ENCODE measurements around the gene ARHGEF25.
"Not testable (repeated sequence)": the region's sequence is repeated elsewhere in the genome, so short reads cannot be mapped to it uniquely, and the experiment has no call there.

ARHGEF25 gene

GRCh38 chr12:57631566-57632072 is 20.4 kb downstream of the ARHGEF25 start:
- TF ChIP-seq CTCF (IDR thresholded peaks at IDR 0.05; ENCODE audit: low read depth, low read length, missing control alignments): no peak
- peaks cover 15% of the 10 kb centered on the region for H3K27me3 ChIP-seq (replicated peaks)
- in situ Hi-C loops (cut with HindIII; ENCODE audit: low pct_ligation_motif_present, low sequenced_read_pairs): no loop called here
- H3K36me3 ChIP-seq (replicated peaks): no peaks in the 10 kb centered on the region
- H3K27ac ChIP-seq: no peak overlapping the region
- no peak for DNase-seq
- H3K4me3 ChIP-seq (ENCODE audit: low read depth, low read length): peak overlapping the region; percentile 57

DNA sequence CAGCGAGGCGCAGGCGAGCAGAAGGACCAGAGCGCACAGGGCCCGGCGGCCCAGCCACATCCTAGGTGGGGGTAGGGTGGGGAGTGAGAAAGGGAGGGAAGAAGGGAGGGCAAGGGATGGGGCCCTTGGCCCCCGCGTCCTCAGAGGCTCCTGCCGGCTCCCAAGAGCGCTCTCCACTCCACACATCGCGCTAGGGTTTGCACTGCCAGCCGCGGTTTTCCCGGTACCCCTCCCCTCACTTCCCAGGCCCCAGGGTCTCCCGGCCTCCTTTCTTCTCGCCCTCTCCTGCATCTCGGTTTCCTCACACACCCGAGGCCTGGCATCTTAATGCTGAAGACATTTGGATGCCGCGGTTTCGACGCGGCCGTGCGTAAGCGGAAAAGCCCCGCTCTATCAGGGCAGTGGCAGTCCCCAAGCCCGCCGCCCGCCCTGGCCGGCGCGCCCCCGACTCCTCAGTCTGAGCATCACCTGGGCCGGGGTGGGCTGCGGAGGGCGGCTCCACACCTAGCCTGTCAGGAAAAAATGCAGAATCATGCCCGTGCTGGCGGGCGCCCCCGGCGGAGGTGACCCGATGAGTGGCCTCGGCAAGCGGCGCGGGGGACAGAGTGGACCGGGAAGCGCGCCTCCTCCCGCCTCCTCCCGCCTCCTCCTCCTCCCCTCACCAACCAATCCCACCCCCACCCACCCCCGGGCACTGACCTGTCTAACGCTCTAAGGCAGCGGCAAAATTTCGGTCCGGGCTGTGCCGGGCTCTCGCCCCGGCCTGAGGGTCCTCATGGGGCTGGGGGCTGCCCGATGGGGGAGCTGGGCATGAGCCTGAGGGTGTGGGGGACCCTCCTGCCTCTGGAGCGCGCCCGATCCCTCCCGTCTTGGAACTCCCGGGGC is 21.1 kb downstream of the ARHGEF25 start:
- Histone ChIP-seq H3K4me3 (ENCODE audit: low read depth, low read length) (peak overlapping the region; percentile 57), H3K27me3 (replicated peaks) (peaks cover 15% of the 10 kb centered on the region), H3K36me3 (replicated peaks) (no peaks in the 10 kb centered on the region), H3K27ac (no peak overlapping the region)
- no peak for DNase-seq
- in situ Hi-C loops (cut with HindIII; ENCODE audit: low pct_ligation_motif_present, low sequenced_read_pairs): no loop called here
- TF ChIP-seq CTCF (IDR thresholded peaks at IDR 0.05; ENCODE audit: low read depth, low read length, missing control alignments): no peak

DNA sequence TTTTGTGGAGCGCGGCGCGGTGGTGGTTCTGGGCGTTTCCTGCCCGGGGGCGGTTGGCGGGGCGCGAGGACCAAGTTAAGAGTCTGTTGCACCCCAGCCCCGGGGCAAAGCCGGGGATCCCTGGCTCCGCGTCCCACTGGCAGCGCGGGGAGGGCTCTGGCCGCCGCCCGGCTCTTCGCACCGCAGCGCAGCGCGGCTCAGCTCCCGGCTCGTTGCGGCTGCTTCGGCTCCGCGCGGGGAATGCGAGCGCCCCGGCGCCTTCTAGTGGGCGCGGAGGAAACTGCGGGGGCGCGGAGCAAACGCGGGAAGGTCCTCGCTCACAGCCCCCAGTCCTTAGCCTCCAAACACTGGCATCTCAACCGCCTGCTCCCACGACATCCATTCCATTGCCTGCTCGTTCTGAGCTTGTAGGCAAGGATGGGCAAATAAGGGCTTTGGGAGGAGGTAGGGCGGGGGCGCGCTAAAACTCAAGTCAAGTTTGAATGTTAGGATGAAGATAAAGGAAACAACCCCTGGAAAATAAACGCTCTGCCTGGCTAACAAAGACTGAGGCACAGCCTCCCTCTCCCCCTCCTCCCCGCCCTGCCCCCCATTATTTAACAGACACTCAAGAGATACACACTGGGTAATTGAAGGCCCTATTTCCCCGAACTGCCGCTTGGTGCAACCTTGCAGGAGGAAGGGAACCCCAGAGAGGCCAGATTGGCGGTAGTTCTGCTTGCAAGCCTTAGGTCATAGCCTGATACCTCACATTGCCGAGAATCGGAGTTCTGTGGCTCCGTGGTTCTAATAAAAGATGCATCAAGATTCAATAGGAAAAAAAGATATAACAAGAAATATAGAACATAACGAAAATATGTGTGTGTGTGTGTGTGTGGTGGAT is 22.0 kb downstream of the ARHGEF25 start, which contains the start of gene B4GALNT1:
Gene B4GALNT1 (minus strand): TSS at position 244 of the 883 bp plus-strand sequence. CDS start 1,069 bp downstream, outside the sequence.
- peak within 1 kb of the TSS; percentile 57 for H3K4me3 ChIP-seq (ENCODE audit: low read depth, low read length)
- peak; percentile 81 for TF ChIP-seq CTCF (IDR thresholded peaks at IDR 0.05; ENCODE audit: low read depth, low read length, missing control alignments)
- no peak for DNase-seq
- H3K27ac ChIP-seq: no peak within 1 kb of the TSS
- H3K36me3 ChIP-seq (replicated peaks): no peaks in the 10 kb centered on the region
- peaks cover 12% of the 10 kb centered on the region for H3K27me3 ChIP-seq (replicated peaks)
- in situ Hi-C loops (cut with HindIII; ENCODE audit: low pct_ligation_motif_present, low sequenced_read_pairs): no loop called here

GRCh38 chr12:57636731-57637130 is 25.5 kb downstream of the ARHGEF25 start:
- DNase-seq; H3K27me3 ChIP-seq (replicated peaks); H3K4me3 ChIP-seq (ENCODE audit: low read depth, low read length); H3K36me3 ChIP-seq (replicated peaks); H3K27ac ChIP-seq; in situ Hi-C loops (cut with HindIII; ENCODE audit: low pct_ligation_motif_present, low sequenced_read_pairs): not testable (repeated sequence)

DNA sequence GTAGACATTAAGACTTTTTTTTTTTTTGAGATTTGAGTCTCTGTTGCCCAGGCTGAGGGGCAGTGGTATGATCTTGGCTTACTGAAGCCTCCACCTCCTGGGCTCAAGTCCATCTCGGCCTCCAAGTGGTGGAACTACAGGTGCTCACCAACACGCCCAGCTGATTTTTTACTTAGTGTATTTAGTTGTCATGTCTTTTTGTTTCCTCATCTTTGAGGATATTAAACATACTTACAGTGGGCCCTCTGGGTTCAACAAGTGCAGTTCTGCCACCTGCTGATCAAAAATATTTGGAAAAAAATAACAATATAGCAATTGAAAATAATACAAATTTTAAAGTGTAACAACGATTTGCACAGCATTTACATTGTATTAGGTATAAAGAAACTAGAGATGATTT is 26.1 kb downstream of the ARHGEF25 start:
- no peak for TF ChIP-seq CTCF (IDR thresholded peaks at IDR 0.05; ENCODE audit: low read depth, low read length, missing control alignments)
- DNase-seq: no peak
- Histone ChIP-seq H3K36me3 (replicated peaks) (no peaks in the 10 kb centered on the region), H3K27ac (no peak overlapping the region), H3K4me3 (ENCODE audit: low read depth, low read length) (no peak overlapping the region), H3K27me3 (replicated peaks) (peaks cover 2% of the 10 kb centered on the region)
- in situ Hi-C loops (cut with HindIII; ENCODE audit: low pct_ligation_motif_present, low sequenced_read_pairs): no loop called here

GRCh38 chr12:57638096-57638495 is 26.9 kb downstream of the ARHGEF25 start:
- H3K27me3 ChIP-seq (replicated peaks): peaks cover 2% of the 10 kb centered on the region
- TF ChIP-seq CTCF (IDR thresholded peaks at IDR 0.05; ENCODE audit: low read depth, low read length, missing control alignments): no peak
- in situ Hi-C loops (cut with HindIII; ENCODE audit: low pct_ligation_motif_present, low sequenced_read_pairs): no loop called here

More at GRCh38 chr12:57638096-57638495, 26.9 kb downstream of the ARHGEF25 start:
- DNase-seq: no peak
- Histone ChIP-seq H3K36me3 (replicated peaks) (no peaks in the 10 kb centered on the region), H3K27ac (no peak overlapping the region), H3K4me3 (ENCODE audit: low read depth, low read length) (no peak overlapping the region)
